Stimulated activated CD4-positive, alpha-beta T cell treated with anti-CD3 and anti-CD28 coated beads, Interleukin-12 subunit alpha, Interleukin-12 subunit beta, amount 100 ng/mL, for 48 hours (primary cell): ENCODE data around the gene USP5.
"Not testable (repeated sequence)": the region's sequence is repeated elsewhere in the genome, so short reads cannot be mapped to it uniquely, and the experiment has no call there.

Experiments used
- DNase-seq, 3 donors: peaks; one replicate each; pipeline ENCODE4 v3.0.0-alpha.2; 2020; ENCODE audit warnings: low read depth in 2 of 3, low spot score in 1 of 3

The USP5 gene

DNA sequence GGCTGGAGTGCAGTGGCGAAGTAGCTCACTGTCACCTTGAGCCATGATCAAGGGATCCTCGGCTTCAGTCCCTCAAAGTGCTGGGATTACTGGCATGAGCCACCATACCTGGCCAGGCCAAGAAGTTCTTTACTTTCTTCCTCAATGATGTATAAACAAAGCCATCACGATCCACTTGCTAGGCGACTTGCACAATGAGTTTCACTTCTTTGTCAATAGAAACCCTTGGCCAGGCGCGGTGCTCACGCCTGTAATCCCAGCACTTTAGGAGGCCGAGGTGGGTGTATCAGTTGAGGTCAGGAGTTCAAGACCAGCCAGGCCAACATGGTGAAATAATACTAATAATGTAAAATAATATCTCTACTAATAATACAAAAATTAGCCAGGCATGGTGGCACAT is 35.5 kb downstream of the USP5 start:
- no peak for DNase-seq

DNA sequence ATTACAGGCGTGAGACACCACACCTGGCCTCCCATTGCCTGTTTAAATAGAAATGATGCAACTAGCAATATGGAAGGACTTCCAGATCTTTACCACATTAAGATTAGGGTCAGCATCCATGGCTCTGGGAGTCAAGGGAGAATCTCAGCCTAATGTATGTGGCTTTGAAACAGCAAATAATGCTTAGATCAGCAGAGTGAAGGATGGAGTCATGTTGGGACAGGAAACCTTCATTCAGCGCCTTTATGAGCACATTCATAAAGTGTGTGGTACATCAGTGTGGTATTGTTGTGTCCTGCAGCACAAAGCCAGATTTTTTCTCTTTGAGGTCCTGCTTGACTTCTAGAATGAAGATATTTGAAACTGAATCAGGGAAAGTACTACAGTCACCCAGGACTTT is 36.4 kb downstream of the USP5 start:
- DNase-seq: no peak

DNA sequence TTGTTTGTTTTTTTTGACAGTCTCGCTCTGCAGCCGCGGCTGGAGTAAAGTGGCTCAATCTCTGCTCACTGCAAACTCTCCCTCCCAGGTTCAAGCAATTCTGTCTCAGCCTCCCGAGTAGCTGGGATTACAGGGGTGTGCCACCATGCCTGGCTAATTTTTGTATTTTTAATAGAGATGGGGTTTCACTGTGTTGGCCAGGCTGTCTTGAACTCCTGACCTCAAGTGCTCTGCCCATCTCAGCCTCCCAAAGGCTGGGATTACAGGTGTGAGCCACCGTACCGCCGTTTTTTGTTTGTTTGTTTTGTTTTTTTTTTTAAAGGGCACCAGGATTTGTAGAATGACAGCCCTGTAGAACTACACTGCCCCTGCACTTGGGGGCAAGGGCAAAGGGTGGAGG is 36.8 kb downstream of the USP5 start:
- DNase-seq: not testable (repeated sequence)

GRCh38 chr12:6889775-6890573 is 38.0 kb downstream of the USP5 start:
- not testable (repeated sequence) for DNase-seq

- peak; percentile 97 to 100 (median 98) for DNase-seq
Measured at GRCh38 chr12:6890789-6891645, 39.1 kb downstream of the USP5 start.

DNA sequence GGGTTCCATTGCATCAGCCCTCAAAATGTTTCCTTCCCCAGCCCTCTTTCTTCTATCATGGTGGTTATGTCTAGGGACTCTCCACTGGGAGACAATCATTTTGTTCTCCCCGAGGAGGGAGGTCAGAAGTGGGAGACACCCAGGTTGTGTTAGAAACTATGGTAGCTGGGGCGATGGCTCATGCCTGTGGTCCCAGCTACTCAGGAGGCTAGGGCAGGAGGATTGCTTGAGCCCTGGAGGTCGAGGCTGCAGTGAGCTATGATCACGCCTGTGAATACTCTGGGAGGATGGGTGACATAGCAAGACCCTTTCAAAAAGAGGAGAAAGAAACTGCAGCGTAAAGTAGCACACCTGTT is 39.7 kb downstream of the USP5 start:
- DNase-seq: no peak

- not testable (repeated sequence) for DNase-seq
Measured at GRCh38 chr12:6892683-6893082, 40.7 kb downstream of the USP5 start.

DNA sequence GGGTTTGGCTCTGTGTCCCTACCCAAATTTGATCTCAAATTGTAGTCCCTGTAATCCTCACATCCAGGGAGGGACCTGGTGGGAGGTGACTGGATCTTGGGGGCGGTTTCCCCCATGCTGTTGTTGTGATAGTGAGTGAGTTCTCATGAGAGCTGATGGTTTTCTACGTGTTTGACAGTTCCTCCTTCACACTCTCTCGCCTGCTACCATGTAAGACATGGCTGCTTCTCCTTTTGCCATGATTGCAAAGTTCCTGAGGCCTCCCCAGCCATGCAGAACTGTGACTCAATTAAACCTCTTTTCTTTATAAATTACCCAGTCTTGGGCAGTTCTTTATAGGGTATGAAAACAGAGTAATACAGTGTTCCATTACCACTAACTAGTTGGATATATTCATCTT is 42.4 kb downstream of the USP5 start:
- no peak for DNase-seq

- DNase-seq: no peak
Measured at GRCh38 chr12:6896846-6897435, 45.0 kb downstream of the USP5 start.

DNA sequence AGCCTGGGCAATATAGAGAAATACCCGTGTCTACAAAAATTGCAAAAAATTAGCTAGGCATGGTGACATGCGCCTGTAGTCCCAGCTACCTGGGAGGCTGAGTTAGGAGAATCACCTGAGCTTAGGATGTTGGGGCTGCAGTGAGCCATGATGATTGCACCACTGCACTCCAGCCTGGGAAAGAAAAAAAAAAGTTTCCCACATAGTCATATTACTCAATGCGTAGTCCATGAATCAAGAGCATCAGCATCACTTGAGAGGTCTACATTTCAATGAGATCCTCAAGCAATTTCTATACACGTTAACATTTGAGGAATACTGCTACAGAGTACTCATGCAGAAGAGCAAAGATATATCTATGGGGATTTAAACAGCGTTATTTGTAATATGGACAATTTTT is 47.5 kb downstream of the USP5 start:
- no peak for DNase-seq

DNA sequence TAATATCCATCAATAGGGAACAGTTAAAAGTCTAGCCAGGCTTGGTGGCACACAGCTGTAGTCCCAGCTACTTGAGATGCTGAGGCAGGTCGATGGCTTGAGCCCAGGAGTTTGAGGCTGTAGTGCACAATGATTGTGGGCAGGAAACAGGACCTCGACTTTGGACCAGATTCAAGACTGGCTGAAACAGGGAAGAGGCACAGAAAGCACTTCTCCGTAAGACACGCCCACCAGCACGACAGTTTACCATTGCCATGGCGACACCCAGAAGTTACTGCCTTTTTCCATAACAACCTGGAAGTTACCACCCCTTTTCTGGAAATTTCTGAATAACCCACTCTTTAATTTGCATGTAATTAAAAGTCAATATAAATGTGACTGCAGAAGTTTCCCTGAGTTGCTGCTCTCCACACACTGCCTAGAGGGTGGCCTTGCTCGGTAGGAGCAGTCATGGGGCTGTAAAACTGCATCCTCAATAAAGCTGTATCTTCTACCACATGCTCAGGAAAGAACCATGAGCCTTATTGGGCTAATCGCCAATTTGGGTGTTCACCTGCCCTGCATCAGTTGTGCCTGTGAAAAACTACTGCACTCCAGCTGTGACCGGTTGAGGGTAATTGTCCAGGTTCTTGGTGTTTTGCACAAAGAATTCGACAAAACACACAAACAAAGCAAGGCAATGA is 48.0 kb downstream of the USP5 start:
- no peak for DNase-seq

- DNase-seq: no peak
Measured at GRCh38 chr12:6902448-6902847, 50.5 kb downstream of the USP5 start.

DNA sequence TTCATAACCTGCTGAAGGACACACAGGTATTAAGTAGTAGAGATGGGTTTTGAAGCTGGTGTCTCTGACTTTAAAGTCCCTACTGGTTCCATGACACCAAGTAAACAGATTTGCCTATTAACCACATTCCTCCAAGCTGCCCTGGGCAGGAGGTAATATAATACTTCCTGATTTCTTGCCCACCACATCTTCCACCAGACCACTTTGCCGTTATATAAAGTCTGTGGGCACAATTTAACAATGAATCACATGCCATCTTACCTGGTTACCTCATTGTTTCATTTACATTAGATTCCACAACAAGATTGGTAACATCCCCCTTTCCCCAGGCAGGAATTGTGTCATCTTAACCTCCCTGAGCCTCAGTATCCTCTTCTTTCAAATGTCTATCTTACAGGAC is 51.8 kb downstream of the USP5 start:
- DNase-seq: no peak

DNA sequence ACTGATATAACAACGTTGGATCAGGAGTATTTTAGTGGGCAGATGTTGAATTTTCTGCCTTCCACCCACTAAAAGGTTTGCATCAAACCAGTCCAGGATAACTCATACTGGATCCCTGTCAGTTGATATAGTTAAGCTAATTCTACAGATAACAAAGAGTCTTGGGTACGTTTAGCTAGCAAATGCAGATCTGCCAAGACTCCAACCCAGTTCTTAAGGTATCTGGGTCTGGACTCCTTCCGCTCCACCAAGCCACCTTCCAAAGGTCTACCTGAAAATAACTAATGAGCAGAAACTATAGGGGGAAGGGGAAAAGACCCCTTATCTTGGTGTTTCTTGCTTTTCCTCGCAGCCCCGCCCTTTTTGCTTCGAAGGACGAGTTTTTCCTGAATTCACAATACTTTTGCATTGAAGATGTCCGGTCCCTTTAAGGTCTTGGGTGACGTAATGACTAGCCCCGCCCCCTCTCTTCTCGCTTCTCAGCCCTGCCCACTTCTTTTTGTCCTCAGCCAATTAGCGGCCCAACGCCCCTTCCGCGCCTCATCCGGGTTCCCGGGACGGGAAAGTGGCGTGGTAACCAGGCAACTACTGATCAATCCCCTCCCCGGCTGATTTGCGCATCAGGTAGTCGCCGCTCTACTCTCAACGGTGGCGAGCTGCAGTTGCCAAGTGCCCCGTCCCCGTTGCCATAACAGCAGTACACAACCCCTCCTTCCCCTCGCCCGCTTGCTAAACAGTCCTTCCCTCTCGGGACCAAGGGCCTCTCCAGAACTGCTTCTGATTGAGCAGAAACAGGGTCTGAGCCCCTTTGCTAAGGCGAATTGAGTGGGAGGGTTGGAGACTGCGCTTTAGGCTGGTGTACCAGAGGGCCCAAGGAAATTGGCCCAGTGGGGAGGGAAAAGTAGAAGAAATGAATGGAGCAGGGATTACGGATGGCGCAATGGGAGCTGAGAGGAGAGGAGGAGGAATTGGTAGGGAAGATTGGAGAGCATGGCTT is 52.6 kb downstream of the USP5 start, which contains the start of gene LRRC23:
Gene LRRC23 (plus strand): TSS at position 543 of the 997 bp plus-strand sequence. CDS start 812 bp downstream, outside the sequence.
- DNase-seq: peak; percentile 96 to 98 (median 98)

GRCh38 chr12:6905414-6906040 is 53.6 kb downstream of the USP5 start:
- no peak for DNase-seq

- not testable (repeated sequence) for DNase-seq
Measured at GRCh38 chr12:6908141-6908540, 56.2 kb downstream of the USP5 start.

- DNase-seq: no peak
Measured at GRCh38 chr12:6909421-6910145, 57.6 kb downstream of the USP5 start.

- DNase-seq: no peak
Measured at GRCh38 chr12:6912164-6912935, 60.4 kb downstream of the USP5 start.
